Epithelial cell of alveolus of lung (primary cell): ENCODE measurements around the gene SFRP4. TPM values are rescaled to one million over a fixed set of nuclear protein-coding genes. Genes with fewer than 3 reads are reported as not detected.

Source experiments
- total RNA-seq: library from RNA; depleted of rRNA; stranded (reverse); fragments of >200 nt; gene quantifications from 2 replicates; pipeline ENCODE4 v1.2.1, GENCODE V29; 2015

SFRP4 gene
- 0.39 TPM in 1 of 2 replicates, not detected in the other for total RNA-seq

DNA sequence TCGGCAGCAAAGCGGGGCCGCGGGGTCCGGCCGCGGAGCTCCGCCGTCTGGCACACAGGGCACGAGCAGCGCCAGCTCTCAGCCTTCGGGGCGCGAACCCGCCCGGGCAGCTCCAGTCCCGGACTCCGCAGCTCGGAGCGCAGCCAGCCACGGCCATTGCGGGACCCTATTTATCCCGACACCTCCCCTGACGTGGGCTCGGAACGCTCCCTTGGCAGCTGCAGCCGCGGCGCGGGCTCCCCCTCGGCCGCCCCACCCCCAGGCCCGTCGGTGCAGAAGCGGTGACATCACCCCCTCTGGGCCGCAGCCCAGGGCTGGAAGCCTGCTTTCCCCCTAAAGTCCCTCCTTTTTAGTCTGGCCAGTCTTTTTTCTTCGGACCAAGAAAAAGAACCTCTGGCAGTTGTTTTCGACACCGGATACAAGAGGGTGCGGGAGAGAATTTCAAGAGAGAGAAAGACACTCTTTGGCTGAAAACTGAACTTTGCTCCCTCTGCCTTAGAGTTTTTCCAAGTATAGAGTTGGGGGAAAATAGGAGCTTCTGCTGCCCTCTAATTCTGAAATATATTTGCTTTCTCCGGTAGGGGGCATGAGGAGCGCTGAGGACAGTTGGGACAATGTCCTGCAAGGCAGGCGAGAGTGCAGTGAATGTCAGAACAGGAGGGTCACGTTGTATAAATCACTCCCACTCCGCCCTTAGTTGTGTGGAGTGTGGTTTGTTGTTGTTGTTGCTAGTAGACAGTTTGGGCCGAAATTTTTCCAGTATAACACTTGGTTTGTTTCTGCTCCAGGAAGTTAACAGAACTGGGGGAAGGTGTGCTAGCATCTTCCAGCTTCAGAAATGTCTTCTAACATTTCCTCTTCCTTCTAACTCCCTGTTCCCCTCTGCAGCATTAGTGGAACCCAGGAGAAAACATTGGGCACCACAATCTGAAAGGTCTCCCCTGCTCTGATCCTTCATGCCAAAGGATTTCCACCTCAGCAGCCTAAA, at the start of gene SFRP4:
TSS of gene SFRP4 (minus strand) at position 145 of the 988 bp plus-strand sequence. CDS start 280 bp downstream, outside the sequence.

DNA sequence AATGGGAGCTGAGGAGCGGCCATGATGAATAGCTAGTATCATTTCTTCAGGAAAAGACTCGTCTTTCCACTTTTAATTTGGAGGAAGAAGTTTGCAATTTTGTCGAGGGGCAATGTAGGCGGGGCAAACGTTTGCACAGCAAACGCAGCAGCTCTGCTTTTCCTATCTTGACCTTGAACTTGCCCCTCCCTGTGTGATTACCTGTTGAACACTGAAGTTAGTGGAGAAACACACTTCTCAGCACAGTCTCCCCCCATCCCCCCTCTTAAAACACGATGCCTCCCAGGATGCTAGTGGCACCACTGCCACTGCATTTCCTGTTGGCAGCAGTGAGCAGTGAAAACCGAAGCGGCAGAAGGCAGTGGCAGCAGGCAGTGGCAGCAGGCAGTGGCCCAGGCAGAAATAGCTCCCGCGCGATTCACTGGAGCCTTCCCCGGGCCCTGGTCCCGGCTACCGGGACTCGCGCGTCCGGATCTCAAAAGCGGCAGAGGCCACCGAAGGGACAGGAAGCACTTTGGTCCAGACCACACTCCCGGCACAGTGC, 3.8 kb upstream of the SFRP4 start, which contains the start of gene EPDR1:
TSS of gene EPDR1 (plus strand) at position 336 of the 544 bp plus-strand sequence. CDS start 300 bp downstream, outside the sequence.

Other genes with a start within 250 kb of the SFRP4 start
- 0.26 TPM in 1 of 2 replicates, not detected in the other for gene GPR141, start 233.1 kb downstream of the SFRP4 start, total RNA-seq
- not detected in 2 replicates for gene NME8, start 68.2 kb downstream of the SFRP4 start, total RNA-seq
- 4.6 and 11.4 TPM in 2 replicates for gene EPDR1, start 3.8 kb upstream of the SFRP4 start, total RNA-seq